ENCODE measurements around the gene BSG.

Gene BSG

DNA sequence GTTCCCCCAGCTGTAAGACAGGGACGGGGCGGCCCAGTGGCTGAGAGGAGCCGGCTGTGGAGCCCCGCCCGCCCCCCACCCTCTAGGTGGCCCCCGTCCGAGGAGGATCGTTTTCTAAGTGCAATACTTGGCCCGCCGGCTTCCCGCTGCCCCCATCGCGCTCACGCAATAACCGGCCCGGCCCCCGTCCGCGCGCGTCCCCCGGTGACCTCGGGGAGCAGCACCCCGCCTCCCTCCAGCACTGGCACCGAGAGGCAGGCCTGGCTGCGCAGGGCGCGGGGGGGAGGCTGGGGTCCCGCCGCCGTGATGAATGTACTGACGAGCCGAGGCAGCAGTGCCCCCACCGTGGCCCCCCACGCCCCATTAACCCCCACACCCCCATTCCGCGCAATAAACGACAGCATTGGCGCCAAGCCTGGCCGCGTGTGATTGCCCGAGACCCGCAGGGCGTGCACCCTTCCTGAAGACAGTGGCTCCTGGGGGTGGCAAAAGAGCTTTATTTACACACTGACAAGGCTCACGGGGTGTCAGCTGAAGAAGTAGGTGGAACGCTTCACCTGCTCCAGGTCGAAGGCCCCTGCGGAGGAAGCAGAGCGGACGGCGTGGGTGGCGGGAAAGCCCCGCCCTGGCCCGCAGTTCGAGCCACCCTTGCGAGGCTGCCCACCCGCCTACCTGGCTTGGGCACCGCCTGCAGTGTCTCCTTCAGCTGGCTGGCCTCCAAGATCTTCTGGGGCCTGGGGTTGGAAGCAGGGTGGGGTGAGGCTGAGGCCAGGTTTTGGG is 44.5 kb downstream of the BSG start:
- H3K9ac ChIP-seq (ENCODE audit: low read depth, low read length, poor library complexity, severe bottlenecking), result no peak overlapping the region
- TF ChIP-seq, protein P1, sequence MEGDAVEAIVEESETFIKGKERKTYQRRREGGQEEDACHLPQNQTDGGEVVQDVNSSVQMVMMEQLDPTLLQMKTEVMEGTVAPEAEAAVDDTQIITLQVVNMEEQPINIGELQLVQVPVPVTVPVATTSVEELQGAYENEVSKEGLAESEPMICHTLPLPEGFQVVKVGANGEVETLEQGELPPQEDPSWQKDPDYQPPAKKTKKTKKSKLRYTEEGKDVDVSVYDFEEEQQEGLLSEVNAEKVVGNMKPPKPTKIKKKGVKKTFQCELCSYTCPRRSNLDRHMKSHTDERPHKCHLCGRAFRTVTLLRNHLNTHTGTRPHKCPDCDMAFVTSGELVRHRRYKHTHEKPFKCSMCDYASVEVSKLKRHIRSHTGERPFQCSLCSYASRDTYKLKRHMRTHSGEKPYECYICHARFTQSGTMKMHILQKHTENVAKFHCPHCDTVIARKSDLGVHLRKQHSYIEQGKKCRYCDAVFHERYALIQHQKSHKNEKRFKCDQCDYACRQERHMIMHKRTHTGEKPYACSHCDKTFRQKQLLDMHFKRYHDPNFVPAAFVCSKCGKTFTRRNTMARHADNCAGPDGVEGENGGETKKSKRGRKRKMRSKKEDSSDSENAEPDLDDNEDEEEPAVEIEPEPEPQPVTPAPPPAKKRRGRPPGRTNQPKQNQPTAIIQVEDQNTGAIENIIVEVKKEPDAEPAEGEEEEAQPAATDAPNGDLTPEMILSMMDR (conservative IDR thresholded peaks at IDR 0.05; ENCODE audit: low read length), result no peak
- TF ChIP-seq EZH2phosphoT487 (IDR thresholded peaks at IDR 0.05; ENCODE audit: borderline replicate concordance), result no peak
- no peaks in the 10 kb centered on the region for H3K9me2 ChIP-seq (replicated peaks; ENCODE audit: low read depth, low read length)
- peaks cover 14% of the 10 kb centered on the region; the same call in 1 of the 2 replicates for H3K36me3 ChIP-seq (ENCODE audit: insufficient read depth, low read length)
- H2AFZ ChIP-seq (ENCODE audit: low read length), result no peak overlapping the region
- H4K20me1 ChIP-seq (ENCODE audit: insufficient read depth, low read length, poor library complexity, severe bottlenecking), result no peaks in the 10 kb centered on the region
- H3K4me3 ChIP-seq (ENCODE audit: low read length, poor library complexity, severe bottlenecking), result no peak overlapping the region
- H3K79me2 ChIP-seq (ENCODE audit: insufficient read depth, low read length), result no peaks in the 10 kb centered on the region
- H3K4me1 ChIP-seq (ENCODE audit: insufficient read depth, low read length, poor library complexity, severe bottlenecking), result no peaks in the 10 kb centered on the region
- H3K4me2 ChIP-seq (ENCODE audit: low read depth, low read length, poor library complexity, severe bottlenecking), result no peak overlapping the region
- no peaks in the 10 kb centered on the region for H3K27me3 ChIP-seq (ENCODE audit: insufficient read depth, low read length, poor library complexity, severe bottlenecking)
- H3K9me3 ChIP-seq (ENCODE audit: insufficient read depth, low read depth, low read length), result no peaks in the 10 kb centered on the region
- H3F3A ChIP-seq (ENCODE audit: low read depth), result no peaks in the 10 kb centered on the region

DNA sequence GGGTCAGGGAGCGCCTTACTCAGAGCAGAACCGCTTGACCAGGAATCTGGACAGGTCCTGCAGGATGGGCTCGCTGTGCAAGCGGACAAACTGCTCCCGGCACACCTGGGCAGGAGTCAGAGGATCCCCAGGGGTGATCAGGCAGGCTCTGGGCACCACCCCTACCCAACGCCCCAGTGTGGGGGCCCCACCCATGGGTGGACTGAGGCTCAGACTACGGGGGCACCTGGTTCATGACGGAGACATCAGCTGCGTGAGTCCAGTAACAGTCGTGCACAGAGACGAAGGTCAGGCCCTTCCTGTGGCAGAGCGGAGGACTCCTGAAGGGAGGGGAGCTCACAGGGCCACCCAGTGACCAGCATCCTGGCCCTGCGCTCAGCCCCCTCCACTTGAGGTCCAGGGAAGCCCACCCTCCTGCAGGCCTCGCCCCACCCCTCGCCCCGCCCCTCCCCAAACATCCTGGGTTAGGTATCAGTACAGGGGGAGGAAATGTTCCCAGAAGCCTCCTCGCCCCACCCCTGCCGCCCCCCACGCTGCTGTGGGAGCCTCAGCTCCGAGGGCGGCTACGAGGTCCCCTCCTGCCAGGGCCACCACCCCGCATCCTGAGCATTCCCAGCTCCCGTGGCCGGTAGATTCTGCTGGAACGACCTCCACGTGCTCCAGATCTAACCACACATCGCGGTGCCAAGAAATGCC is 45.3 kb downstream of the BSG start:
- Histone ChIP-seq H2AFZ (ENCODE audit: low read length) (no peak overlapping the region), H4K20me1 (ENCODE audit: insufficient read depth, low read length, poor library complexity, severe bottlenecking) (no peaks in the 10 kb centered on the region), H3K9ac (ENCODE audit: low read depth, low read length, poor library complexity, severe bottlenecking) (no peak overlapping the region), H3K4me3 (ENCODE audit: low read length, poor library complexity, severe bottlenecking) (no peak overlapping the region), H3K4me1 (ENCODE audit: insufficient read depth, low read length, poor library complexity, severe bottlenecking) (no peaks in the 10 kb centered on the region), H3K36me3 (ENCODE audit: insufficient read depth, low read length) (peaks cover 14% of the 10 kb centered on the region; the same call in 1 of the 2 replicates), H3K79me2 (ENCODE audit: insufficient read depth, low read length) (no peaks in the 10 kb centered on the region), H3K9me2 (replicated peaks; ENCODE audit: low read depth, low read length) (no peaks in the 10 kb centered on the region), H3K4me2 (ENCODE audit: low read depth, low read length, poor library complexity, severe bottlenecking) (no peak overlapping the region), H3K27me3 (ENCODE audit: insufficient read depth, low read length, poor library complexity, severe bottlenecking) (no peaks in the 10 kb centered on the region), H3F3A (ENCODE audit: low read depth) (no peaks in the 10 kb centered on the region), H3K9me3 (ENCODE audit: insufficient read depth, low read depth, low read length) (no peaks in the 10 kb centered on the region)
- TF ChIP-seq, protein P1 (conservative IDR thresholded peaks at IDR 0.05; ENCODE audit: low read length), result no peak

GRCh38 chr19:618247-618619 is 45.8 kb downstream of the BSG start:
- Histone ChIP-seq H3K4me2 (ENCODE audit: low read depth, low read length, poor library complexity, severe bottlenecking) (no peak overlapping the region), H3K79me2 (ENCODE audit: insufficient read depth, low read length) (no peaks in the 10 kb centered on the region), H4K20me1 (ENCODE audit: insufficient read depth, low read length, poor library complexity, severe bottlenecking) (no peaks in the 10 kb centered on the region), H3F3A (ENCODE audit: low read depth) (no peaks in the 10 kb centered on the region), H3K9me3 (ENCODE audit: insufficient read depth, low read depth, low read length) (no peaks in the 10 kb centered on the region), H3K4me3 (ENCODE audit: low read length, poor library complexity, severe bottlenecking) (no peak overlapping the region), H3K9me2 (replicated peaks; ENCODE audit: low read depth, low read length) (no peaks in the 10 kb centered on the region), H3K27me3 (ENCODE audit: insufficient read depth, low read length, poor library complexity, severe bottlenecking) (no peaks in the 10 kb centered on the region), H2AFZ (ENCODE audit: low read length) (no peak overlapping the region), H3K4me1 (ENCODE audit: insufficient read depth, low read length, poor library complexity, severe bottlenecking) (no peaks in the 10 kb centered on the region), H3K9ac (ENCODE audit: low read depth, low read length, poor library complexity, severe bottlenecking) (no peak overlapping the region), H3K36me3 (ENCODE audit: insufficient read depth, low read length) (peaks cover 14% of the 10 kb centered on the region; the same call in 1 of the 2 replicates)
- TF ChIP-seq, protein P1 (conservative IDR thresholded peaks at IDR 0.05; ENCODE audit: low read length), result no peak

Measured in Loucy (cell line).